Hindlimb muscle (tissue), 1 donor: Measurements from ENCODE around the gene SEPHS1. TPM values are rescaled to one million over a fixed set of nuclear protein-coding genes. Genes with fewer than 3 reads are reported as not detected.
"Not testable (repeated sequence)": the region's sequence is repeated elsewhere in the genome, so short reads cannot be mapped to it uniquely, and the experiment has no call there.

Source experiments
- DNase-seq: peaks from one replicate; pipeline ENCODE4 v3.0.0-alpha.2; 2013
- polyA plus RNA-seq: library from polyadenylated mRNA; unstranded; fragments of 120-200 nt; gene quantifications from one replicate; pipeline ENCODE4 v1.2.1, GENCODE V29; 2013; ENCODE audit not compliant: insufficient read length

SEPHS1 gene
- polyA plus RNA-seq, 1 donor = 60.9 TPM

DNA sequence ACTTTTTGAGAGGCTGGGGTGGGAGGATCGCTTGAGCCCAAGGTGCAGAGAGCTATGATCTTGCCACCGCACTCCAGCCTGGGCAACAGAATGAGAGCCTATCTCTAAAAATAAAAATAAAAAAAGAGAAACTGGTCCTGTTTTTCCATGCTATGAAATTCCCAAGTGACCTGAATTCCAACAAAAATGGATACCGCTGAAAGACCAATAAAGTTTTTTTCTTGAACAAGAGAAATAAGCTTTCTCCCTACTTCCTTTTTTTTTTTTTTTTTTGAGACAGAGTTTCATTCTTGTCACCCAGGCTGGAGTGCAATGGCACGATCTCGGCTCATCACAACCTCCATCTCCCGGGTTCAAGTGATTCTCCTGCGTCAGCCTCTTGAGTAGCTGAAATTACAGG lies 12.5 kb upstream of the SEPHS1 start:
- DNase-seq = no peak

DNA sequence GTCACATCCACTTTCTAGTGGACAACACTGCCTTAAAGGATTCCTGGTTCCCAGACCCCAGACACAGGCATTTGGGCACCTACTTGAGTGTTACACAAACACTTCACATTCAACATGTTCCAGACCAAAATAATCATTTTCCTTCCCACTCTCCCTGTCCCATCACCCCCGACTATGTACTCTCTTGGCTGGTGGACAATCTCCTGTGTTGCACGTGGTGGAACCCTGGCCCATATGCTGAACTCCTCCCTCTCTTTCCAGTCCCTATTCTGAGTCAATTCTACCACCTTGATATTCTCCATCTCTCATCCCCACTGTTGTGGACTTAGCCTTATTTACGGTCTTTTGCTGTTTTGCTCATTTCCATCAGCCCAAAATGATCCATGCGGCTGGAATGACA lies 8.3 kb upstream of the SEPHS1 start:
- DNase-seq = no peak

DNA sequence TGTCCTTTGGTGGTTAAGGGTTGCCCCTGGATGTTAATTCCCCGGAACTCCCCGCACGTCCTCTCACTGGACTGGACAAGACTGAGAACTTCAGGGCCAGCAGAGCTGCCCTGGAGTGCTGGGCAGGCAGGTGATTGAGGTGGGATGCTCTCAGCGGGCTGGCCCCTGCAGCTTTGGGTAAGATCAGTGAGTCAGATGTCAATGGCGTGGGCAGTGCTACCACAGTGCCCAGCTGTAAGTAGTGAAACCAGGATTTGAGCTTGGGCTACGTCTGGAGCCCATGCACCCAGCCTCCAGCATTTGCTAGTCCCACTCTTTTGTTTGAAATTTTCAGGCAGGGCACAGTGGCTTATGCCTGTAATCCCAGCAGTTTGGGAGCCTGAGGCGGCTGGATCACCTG lies 6.7 kb upstream of the SEPHS1 start:
- no peak for DNase-seq

DNA sequence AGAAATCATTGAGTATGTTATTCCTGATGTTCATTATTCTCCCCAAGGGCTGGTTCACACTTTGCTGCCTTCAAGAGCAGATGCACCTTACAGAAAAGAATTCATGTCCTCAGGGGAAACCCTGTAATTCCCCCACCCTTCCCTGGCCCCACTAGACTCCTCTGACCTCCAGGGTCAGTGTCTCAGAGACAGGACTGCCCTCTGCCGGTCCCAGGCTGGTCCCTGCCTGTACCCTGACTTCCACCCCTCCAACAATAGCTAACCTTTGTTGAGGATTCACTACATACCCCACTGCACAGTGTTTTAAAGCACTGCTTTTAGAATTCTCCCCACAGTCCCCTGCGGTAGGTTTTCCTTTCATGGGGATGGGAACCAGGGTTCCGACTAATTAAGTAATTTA lies 4.4 kb upstream of the SEPHS1 start:
- no peak for DNase-seq

DNA sequence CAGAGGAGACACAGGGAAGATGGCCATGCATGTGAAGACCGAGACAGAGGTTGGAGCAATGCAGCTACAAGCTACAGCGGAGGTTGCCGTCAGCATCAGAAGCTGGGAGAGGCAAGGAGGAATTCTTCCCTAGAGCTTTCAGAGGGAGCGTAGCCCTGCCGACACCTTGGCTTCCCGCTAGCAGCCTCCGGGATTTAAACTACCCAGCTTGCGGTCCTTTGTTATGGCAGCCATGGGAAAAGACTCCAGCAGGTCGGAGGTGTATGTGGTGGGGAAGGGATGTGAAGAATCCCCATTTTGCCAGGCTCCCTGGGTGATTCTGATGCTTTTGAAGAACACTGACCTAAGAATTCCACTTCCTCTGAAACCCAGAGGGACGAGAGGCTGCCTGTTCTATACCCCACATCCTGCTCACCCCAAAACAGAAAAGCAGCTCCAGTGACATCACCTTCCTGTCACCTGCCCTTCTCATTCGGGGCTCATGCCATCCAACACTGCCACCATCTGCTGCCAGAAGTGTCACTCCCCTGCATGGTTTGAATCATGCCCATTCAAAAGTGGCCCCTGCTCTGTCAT lies 3.3 kb upstream of the SEPHS1 start:
- no peak for DNase-seq

DNA sequence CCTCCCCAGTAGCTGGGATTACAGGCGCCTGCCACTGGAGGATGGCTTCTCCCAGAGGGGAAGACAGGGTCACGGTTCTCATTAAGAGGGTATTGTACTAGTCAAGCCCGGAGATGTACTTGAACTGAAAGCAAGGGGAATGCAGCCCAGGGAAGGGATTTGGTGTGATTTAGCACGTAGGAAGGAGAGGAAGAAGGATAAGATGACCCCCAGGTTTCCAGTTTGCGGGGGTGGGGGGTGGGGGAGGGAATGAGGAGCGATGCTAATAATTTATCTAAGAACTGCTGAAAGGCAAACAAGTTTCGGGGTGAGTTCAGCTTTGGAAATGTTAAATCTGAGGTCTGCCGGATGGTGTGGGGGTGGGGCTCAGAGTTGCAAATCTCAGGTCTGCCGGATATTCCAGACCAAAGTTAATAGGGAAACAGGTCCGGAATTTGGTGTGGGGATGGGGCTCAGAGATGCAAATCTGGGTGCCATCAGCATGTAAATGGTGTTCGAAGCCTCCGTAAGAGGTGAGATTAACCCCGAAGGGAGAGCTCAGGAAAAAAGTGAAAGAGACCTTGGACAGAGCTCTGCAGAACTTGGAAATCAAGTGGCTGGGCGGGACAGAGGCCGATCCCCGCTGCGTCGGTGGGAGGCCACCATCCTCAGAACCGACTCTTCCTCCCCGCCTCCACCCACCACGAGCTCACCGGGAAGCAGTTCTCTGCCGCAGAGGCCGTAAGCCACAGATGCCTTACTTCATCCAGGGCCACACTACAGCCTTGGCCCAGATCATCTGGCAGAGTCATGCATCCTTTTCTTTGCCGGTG lies 1.6 kb upstream of the SEPHS1 start:
- DNase-seq = peak; percentile 73

DNA sequence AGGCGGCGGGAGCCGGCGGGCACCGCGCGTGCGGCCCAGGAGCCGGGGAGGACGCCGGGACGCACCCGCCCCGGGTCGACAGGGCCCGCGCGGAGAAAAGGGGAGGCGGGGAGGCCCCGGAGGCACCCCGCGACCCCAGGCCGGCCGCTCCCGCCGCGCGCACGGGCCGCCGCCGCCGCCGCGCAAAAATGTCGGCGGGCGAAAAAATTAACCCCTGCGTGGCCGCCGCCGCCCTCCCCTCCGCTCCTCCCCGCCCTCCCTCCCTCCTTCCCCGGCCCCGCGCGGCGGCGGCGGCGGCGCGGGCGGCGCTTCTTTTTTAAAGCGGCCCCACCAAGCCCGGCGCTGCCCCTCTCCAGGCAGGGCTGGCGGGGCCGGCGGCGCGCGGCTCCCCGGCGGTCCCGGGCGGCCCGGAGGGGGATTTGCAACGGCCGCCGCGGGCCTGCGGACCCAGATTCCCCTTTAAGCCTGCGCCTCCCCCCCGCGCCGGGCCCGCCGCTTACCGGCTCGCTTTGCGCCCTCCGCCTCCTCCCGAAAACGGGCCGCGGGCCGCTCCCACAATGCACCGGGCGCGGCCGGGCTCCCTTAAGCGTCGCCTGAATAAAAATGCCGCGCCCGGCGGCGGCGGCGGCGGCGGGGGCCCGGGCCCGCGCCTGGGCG lies 465 bp downstream of the SEPHS1 start:
- DNase-seq = peak; percentile 86

DNA sequence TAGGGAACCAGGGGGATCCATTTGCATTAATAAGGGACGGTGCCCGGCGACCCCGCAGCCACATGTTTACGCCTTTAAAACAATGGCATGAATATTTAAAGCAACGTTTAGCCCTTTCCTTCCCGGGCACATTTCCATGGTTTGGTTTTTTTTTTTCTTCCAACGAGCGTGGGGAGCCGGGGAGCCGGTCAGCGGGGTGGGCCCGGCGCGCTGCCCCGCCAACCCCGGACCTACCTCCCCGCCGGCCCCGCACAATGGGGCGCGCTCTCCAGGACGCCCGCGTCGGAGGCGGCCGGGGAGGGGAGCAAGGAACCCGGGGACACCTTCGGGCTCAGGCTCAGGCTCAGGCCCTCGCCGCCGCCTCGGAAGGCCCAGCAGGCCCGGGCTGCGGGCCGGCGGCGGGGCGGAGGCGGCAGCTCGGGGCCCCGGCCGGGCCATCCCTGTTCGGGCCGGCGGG lies 1.0 kb downstream of the SEPHS1 start:
- peak; percentile 47 for DNase-seq

DNA sequence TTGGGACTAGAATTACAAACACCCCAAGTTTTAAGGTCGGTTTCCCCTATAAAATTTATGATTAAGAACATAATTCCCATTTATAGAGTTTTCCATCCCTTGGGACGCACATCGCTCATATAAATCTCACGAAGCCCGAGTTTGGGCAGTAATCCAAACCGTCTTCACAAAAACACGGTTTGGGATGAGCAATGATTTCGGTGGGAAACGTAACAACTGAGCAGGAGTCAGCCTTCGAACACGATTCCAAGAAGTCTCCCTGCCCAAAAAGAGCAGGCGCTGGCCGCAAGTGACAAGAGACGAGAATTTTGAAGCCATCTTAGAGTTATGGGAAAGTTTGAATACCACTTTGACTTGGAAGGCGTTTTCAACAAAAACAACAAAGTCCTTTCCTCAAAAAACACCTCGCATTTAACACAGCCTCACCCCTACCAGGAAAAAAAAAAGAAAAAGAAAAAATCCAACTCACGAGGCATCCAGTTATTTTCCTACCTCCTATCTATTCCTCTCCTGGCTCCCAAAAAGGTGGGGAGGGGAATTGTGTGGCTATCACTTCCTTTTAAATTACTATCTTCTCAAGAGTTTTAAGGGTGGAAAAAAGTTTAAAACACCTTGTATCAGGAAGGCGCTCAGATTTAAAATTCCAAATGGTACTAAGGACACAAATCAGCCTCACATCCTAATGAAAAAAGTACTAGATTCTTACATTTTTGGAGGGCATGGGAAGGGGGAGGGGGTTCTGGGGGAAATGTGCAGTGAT lies 1.6 kb downstream of the SEPHS1 start:
- peak; percentile 79 for DNase-seq

DNA sequence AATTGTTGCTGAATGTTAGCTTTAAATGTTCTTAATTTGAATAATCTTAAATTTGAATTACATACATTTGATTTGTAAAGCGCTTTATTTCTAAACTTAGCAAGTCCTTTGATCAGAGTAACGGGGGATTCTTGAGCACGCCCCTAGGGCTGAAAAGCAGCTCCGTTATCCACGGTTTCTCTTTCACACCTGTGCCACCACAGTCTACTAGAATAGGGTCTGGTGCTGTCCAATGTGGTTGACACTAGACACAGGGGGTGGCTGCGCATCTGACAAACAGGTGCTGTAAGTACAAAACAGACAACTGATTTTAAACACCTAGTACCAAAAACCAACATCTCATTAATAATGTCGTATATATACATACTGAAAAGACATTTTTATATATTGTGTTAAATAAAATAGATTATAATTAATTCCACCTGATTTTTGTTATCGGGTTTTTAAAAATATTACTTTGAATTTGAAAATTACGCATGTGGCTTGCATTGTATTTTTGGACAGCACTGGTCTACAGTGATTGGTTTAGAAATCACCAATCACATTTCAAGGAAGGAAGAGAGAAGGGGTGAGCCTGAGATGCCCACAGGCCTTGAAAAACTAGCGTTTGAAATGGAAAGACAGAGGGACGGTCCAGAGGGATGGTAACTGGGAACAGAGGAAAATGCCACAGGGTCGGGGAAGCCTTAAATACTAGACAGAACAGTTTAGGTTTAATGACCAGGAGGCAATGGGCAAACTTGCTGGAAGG lies 7.3 kb downstream of the SEPHS1 start:
- no peak for DNase-seq

DNA sequence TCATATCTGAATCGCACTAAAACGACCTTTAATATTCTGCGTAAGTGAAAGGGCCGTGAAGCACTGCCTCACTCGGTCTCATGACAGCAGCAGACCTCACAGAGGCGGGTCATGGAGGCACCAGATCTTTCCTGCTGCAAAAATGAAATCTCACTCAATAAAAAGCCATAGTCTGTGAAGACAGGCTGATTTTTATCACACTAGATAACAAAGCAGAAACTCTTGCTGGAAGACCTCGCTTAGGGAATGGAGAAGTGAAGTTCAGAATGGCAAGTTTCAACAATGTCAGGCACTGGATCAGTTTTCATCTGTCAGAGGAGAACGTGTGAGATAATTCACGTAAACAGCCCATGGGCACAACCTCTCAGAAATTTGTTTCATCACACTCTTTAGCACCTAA lies 8.0 kb downstream of the SEPHS1 start:
- DNase-seq = no peak

DNA sequence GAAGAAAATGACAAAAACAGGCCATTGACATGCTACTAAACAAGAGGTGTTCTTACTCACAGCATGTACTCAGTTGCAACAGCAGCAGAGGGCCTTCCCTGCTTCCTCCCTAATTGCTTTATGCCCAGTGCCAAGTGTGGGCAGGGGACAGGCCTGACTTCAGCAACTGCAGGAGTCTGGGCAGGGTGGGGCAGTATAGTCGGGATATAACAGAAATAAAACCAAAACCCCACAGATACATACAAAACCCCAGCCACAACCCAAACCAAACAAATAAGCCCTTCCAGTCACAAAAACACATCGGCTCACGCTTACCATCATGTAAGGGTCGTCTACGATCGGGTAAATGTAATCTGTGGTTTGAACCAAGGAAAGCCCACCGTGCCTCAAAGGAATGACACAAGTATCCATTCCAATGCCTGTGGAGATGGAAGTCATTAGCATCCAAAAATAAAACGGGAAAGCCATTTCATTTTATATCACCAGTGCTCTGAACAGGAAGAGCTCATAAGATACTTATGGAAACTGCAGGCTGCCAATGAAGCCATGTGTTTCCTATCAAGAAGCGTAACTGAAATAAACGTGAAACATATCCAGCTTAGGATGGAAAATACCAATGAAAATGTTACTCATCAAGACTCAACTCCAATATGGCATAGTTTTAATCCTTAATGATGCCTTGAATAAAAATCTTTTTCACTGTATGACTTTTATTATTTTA lies 9.5 kb downstream of the SEPHS1 start:
- peak; percentile 88 for DNase-seq

DNA sequence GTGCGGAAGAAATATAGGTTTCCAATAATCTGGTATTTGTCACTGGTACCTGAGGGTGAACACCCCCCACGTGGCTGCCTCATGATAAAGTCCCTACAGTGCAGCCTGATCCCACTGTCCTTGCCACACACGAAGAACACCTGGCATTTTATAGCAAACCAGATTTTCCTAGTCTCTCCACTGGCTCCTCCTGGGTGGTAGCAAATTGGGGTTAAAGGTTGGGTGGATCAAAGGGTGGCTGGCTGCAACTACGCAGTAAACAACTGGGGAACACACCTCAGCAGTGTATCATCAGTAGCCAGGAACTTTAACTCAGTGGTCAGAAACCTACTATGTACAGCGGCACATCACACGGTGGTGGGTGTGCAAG lies 10.3 kb downstream of the SEPHS1 start:
- no peak for DNase-seq

DNA sequence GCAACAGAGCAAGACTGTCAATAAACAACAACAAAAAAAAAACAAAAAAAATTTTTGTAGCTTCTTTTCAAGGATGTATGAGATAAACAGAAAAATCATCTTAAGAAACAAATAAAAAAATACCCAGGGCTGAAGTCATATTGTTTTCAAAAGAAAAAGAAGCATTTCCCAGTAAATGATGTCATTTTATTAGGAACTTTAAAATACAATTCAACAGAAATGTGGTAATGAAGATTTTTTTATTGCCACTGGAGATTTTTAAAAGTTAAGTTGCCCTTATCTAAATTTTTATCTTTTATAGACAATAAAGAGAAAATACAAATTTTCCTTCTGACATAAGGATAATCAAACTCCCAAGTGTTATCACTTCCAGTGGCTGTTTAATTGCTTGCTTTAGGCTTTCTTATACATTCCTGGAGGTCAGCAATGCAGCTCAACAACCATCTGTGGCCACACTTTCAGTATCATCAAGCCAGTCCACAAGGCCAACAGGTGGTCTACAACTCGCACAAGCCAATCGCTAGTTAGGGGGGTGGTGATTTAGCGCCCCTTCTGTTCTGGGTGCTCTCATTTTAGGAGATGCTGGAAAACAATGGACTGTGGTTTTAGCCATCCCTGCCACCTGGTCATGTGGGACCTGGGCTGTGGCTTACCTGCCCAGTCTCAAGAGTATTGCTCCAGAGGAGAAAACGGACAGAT lies 10.8 kb downstream of the SEPHS1 start:
- DNase-seq = no peak

DNA sequence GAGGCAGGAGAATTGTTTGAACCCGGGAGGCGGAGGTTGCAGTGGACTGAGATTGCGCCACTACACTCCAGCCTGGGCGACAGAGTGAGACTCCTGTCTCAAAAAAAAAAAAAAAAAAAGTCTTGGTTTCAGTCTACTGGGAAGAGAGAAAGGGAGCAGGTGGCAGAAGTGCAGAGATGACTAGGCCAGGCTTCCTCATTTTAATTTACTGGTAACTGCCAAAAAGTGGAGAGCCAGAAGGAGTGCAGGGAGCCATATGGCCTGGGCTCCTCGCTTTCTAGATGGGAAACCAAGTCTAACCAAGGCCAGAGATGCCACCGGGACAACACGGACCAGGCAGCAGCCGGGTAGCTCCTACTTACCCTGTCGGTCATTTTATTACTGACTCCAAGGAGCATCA lies 12.2 kb downstream of the SEPHS1 start:
- DNase-seq = no peak

DNA sequence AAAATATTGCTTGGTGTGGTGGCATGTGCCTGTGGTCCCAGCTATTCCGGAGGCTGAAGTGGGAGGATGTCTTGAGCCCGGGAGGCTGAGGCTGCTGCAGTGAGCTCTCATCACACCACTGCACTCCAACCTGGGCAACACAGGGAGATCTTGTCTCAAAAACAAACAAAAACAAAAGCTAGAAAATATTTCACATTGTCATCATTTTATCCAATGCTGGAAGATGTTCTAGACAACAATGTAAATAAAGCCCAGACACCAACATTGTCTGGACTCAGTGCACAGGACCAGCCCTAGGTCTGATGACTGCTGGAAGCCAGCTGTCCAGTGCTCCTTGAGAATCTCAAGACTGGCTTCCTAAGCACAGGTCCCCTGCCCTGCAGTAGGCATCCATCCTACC lies 13.5 kb downstream of the SEPHS1 start:
- no peak for DNase-seq

DNA sequence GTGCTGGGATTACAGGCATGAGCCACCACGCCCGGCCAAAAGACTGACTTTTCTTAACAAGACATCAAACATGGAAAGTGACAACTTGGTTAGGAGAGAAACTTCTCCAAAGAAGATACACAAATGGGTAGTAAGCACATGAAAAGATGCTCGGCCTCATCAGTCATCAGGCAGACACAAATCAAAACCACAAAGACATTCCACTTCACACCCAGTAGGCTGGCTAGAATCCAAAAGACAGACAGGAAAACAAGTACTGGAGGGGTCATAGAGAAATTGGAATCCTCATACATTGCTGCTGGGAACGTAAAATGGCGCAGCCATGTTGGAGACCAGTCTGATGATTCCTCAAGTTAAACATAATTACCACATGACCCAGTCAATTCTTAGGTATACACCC lies 16.4 kb downstream of the SEPHS1 start:
- no peak for DNase-seq

DNA sequence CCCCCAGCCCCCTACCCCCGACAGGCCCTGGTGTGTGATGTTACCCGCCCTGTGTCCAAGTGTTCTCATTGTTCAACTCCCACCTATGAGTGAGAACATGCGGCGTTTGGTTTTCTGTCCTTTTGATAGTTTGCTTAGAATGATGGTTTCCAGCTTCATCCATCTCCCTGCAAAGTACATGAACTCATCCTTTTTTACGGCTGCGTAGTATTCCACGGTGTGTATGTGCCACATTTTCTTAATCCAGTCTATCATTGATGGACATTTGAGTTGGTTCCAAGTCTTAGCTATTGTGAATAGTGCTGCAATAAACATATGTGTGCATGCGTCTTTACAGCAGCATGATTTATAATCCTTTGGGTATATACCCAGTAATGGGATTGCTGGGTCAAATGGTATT lies 17.1 kb downstream of the SEPHS1 start:
- DNase-seq = not testable (repeated sequence)

DNA sequence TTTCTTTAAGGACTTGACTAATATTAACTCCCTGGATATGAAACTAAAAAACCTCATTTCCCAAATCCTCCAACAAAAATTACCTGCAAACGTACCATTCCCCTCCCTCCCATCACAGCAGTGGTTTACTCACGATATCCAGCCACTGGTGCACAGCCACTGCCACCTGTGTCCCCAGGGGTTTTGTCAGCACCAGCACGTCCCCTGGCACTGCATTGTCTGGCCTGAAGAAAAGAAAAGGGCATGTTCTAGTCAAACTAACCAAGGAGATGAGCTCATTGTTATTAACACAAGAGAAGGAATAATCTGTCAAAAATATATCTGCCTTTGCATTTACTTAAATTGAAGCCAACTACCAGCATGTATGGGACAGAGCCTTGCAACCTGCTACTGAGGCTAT lies 18.5 kb downstream of the SEPHS1 start:
- no peak for DNase-seq

DNA sequence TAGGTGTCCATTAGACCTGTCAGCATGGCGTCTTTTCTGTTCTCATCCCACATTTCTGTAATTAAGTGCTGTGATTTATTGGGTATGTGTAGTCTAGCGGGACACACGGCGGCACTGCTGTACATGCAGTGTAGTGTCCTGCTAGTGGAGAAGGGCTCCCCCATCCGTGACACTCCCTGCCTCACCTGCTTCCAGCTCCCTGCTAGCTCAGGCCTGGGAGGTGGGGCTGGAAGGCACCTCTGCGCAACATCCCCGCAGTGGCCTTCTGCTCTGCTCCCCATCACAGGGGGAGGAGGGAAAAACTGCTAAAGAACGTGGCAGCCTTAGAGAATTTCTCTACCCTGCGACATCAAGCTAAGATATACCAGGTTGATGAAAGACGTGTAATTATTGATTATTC lies 19.5 kb downstream of the SEPHS1 start:
- DNase-seq = no peak

DNA sequence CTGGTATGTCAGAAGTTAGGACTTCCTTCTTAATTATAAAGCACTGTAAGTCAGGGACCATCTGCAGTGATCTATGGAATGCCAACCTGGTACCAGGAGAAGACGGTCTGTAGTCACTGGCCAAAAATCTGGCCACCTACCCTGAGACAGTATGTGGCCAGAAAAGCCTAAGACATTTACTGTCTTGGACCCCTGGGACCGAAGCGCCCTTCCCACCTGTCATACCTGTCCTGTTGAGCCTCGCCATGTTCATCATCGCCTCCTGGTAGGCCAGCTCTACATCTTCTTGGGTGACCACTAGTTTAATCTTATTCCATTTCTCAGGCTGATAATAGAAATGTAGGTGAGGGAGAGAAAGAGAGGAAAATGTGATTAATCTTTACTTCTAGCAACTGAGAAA lies 20.0 kb downstream of the SEPHS1 start:
- DNase-seq = no peak
